H9 (cell line): ENCODE results near the gene SLC25A39. TPM values are rescaled to one million over a fixed set of nuclear protein-coding genes. Genes with fewer than 3 reads are reported as not detected.

Experiments used
- DNase-seq: peaks from one replicate; pipeline ENCODE4 v3.0.0-alpha.2; 2017
- H2AFZ ChIP-seq: one replicate; pipeline ENCODE4 v1.6.1; 2013; ENCODE audit warnings: mild to moderate bottlenecking, low read length, control low read depth, moderate library complexity
- H2AK5ac ChIP-seq: 2 replicates; pipeline ENCODE4 v1.6.1; 2013; ENCODE audit warnings: low read length, control low read depth, mixed read lengths; ENCODE audit not compliant: insufficient read length
- H2BK120ac ChIP-seq: one replicate; pipeline ENCODE4 v1.6.1; 2013; ENCODE audit warnings: low read depth, mild to moderate bottlenecking, low read length, control low read depth, inconsistent platforms; ENCODE audit not compliant: poor library complexity, severe bottlenecking
- H2BK12ac ChIP-seq: 2 replicates; pipeline ENCODE4 v1.6.1; 2013; ENCODE audit warnings: low read length, control low read depth, mixed read lengths, low read depth; ENCODE audit not compliant: insufficient read length
- H2BK15ac ChIP-seq: 2 replicates; pipeline ENCODE4 v1.6.1; 2013; ENCODE audit warnings: low read depth, low read length, control low read depth
- H2BK20ac ChIP-seq: one replicate; pipeline ENCODE4 v1.6.1; 2013; ENCODE audit warnings: low read depth, mild to moderate bottlenecking, low read length, control low read depth, inconsistent platforms; ENCODE audit not compliant: poor library complexity, severe bottlenecking
- H2BK5ac ChIP-seq: 2 replicates; pipeline ENCODE4 v1.6.1; 2013; ENCODE audit warnings: low read length, control low read depth, mixed read lengths; ENCODE audit not compliant: insufficient read length
- H3K14ac ChIP-seq: 2 replicates; pipeline ENCODE4 v1.6.1; 2013; ENCODE audit warnings: low read length, control low read depth; ENCODE audit not compliant: insufficient read depth
- H3K18ac ChIP-seq: 2 replicates; pipeline ENCODE4 v1.6.1; 2013; ENCODE audit warnings: low read depth, mild to moderate bottlenecking, mixed read lengths, low read length, control low read depth; ENCODE audit not compliant: insufficient read length
- H3K23ac ChIP-seq: 2 replicates; pipeline ENCODE4 v1.6.1; 2013; ENCODE audit warnings: low read length, control low read depth, mixed read lengths, low read depth; ENCODE audit not compliant: insufficient read length
- H3K23me2 ChIP-seq: 2 replicates; pipeline ENCODE4 v1.6.1; 2013; ENCODE audit warnings: low read depth, mild to moderate bottlenecking, mixed read lengths, low read length, control low read depth; ENCODE audit not compliant: insufficient read length, poor library complexity, severe bottlenecking
- H3K27ac ChIP-seq: 2 replicates; pipeline ENCODE4 v1.5.1; 2013; ENCODE audit warnings: low read length, control low read depth, mixed read lengths, low read depth; ENCODE audit not compliant: insufficient read length
- H3K27me3 ChIP-seq: 2 replicates; pipeline ENCODE4 v1.6.1; 2013; ENCODE audit warnings: low read length, control low read depth, inconsistent platforms; ENCODE audit not compliant: insufficient read depth
- H3K4ac ChIP-seq: 2 replicates; pipeline ENCODE4 v1.6.1; 2013; ENCODE audit warnings: low read depth, mild to moderate bottlenecking, control low read depth, inconsistent platforms, low read length, moderate library complexity
- H3K4me1 ChIP-seq: 2 replicates; pipeline ENCODE4 v1.6.1; 2013; ENCODE audit warnings: low read length, control low read depth, inconsistent platforms; ENCODE audit not compliant: insufficient read depth
- H3K4me2 ChIP-seq: 2 replicates; pipeline ENCODE4 v1.6.1; 2013; ENCODE audit warnings: low read length, control low read depth, mixed read lengths; ENCODE audit not compliant: insufficient read length, insufficient read depth
- H3K56ac ChIP-seq: 2 replicates; pipeline ENCODE4 v1.6.1; 2013; ENCODE audit warnings: low read depth, mild to moderate bottlenecking, mixed read lengths, low read length, control low read depth; ENCODE audit not compliant: insufficient read length
- H3K79me1 ChIP-seq: 2 replicates; pipeline ENCODE4 v1.6.1; 2013; ENCODE audit warnings: low read depth, mild to moderate bottlenecking, moderate library complexity, low read length, control low read depth, inconsistent platforms; ENCODE audit not compliant: insufficient read depth, poor library complexity, severe bottlenecking
- H3K79me2 ChIP-seq: 2 replicates; pipeline ENCODE4 v1.6.1; 2013; ENCODE audit warnings: low read length, control low read depth, inconsistent platforms; ENCODE audit not compliant: insufficient read depth
- H3K9ac ChIP-seq: 2 replicates; pipeline ENCODE4 v1.6.1; 2013; ENCODE audit warnings: low read length, control low read depth, mixed read lengths; ENCODE audit not compliant: insufficient read length; ENCODE audit errors: extremely low read depth
- H3K9me3 ChIP-seq: one replicate; pipeline ENCODE4 v1.6.1; 2013; ENCODE audit warnings: low read depth, low read length, inconsistent platforms; ENCODE audit not compliant: control insufficient read depth
- H3T11ph ChIP-seq: one replicate; pipeline ENCODE4 v1.6.1; 2013; ENCODE audit warnings: mild to moderate bottlenecking, low read length, control low read depth, inconsistent platforms
- H4K20me1 ChIP-seq: one replicate; pipeline ENCODE4 v1.6.1; 2013; ENCODE audit not compliant: control insufficient read depth, insufficient read length, insufficient read depth
- H4K5ac ChIP-seq: 2 replicates; pipeline ENCODE4 v1.6.1; 2013; ENCODE audit warnings: low read depth, mild to moderate bottlenecking, mixed read lengths, low read length, control low read depth; ENCODE audit not compliant: insufficient read length
- H4K8ac ChIP-seq: replicated peaks from 2 replicates; pipeline ENCODE4 v1.6.1; 2013; ENCODE audit warnings: low read length, control low read depth, mixed read lengths, low read depth; ENCODE audit not compliant: insufficient read length
- H4K91ac ChIP-seq: 2 replicates; pipeline ENCODE4 v1.6.1; 2013; ENCODE audit warnings: low read depth, mild to moderate bottlenecking, moderate library complexity, mixed read lengths, low read length, control low read depth; ENCODE audit not compliant: insufficient read length
- H3K27ac Mint-ChIP-seq, 3 experiments: 2 replicates in 2 of 3; 3 replicates in 1 of 3; pipeline ENCODE4 v1.8.0; 2020 to 2021; ENCODE audit warnings: mixed read lengths in 3 of 3, mild to moderate bottlenecking in 1 of 3, moderate library complexity in 1 of 3
- H3K27me3 Mint-ChIP-seq: 2 replicates; pipeline ENCODE4 v1.8.0; 2021; ENCODE audit warnings: low read depth, mild to moderate bottlenecking, moderate library complexity, mixed read lengths
- H3K36me3 Mint-ChIP-seq, 3 experiments: 2 replicates in 2 of 3; 3 replicates in 1 of 3; pipeline ENCODE4 v1.8.0; 2020 to 2021; ENCODE audit warnings: low read depth in 3 of 3, mixed read lengths in 3 of 3; ENCODE audit not compliant: insufficient read depth in 1 of 3
- H3K4me1 Mint-ChIP-seq, 2 experiments: 2 replicates each; pipeline ENCODE4 v1.8.0; 2020; ENCODE audit warnings: mixed read lengths in 2 of 2
- H3K4me3 Mint-ChIP-seq, 2 experiments: 2 replicates in 1 of 2; 3 replicates in 1 of 2; pipeline ENCODE4 v1.8.0; 2020 to 2021; ENCODE audit warnings: mild to moderate bottlenecking in 2 of 2, mixed read lengths in 2 of 2, moderate library complexity in 1 of 2
- H3K9me3 Mint-ChIP-seq, 2 experiments: 2 replicates in 1 of 2; 3 replicates in 1 of 2; pipeline ENCODE4 v1.8.0; 2020; ENCODE audit warnings: mild to moderate bottlenecking in 2 of 2, mixed read lengths in 2 of 2, moderate library complexity in 1 of 2
- WGBS: extraction: QIAGEN DNeasy Blood & Tissue Kit; methylation state at CpG from one replicate; pipeline ENCODE4 v1.1.7; 2013; ENCODE audit warnings: missing lambda C conversion rate, low lambda C conversion rate, mixed read lengths; ENCODE audit not compliant: insufficient read length; ENCODE audit errors: extremely low coverage; 5-methylcytosine and 5-hydroxymethylcytosine counted together
- total RNA-seq: library from RNA; stranded (reverse); gene quantifications from 2 replicates; pipeline ENCODE4 v1.2.1, GENCODE V29; 2021
- TF ChIP-seq, protein P1 (sequence below): fragments of 200-600 bp; sonication (generic); conservative IDR thresholded peaks from 3 replicates; pipeline ENCODE4 v1.8.0; 2021; ENCODE audit warnings: antibody characterized with exemption, mild to moderate bottlenecking

SLC25A39 gene
- total RNA-seq, 1 experiment from 2014 or later, result 227 TPM

GRCh38 chr17:44307387-44308186 is 17.0 kb downstream of the SLC25A39 start:
- peaks cover 18% of the 10 kb centered on the region for H3K27me3 Mint-ChIP-seq
- Histone ChIP-seq H2BK120ac (no peak overlapping the region), H3K9me3 (no peaks in the 10 kb centered on the region), H2AK5ac (no peak overlapping the region), H3K79me2 (no peaks in the 10 kb centered on the region), H4K8ac (no peak overlapping the region), H3K14ac (no peak overlapping the region), H3K23ac (no peak overlapping the region), H4K20me1 (no peaks in the 10 kb centered on the region), H3K23me2 (peaks cover 9% of the 10 kb centered on the region), H2BK20ac (no peak overlapping the region), H2BK15ac (no peak overlapping the region), H3T11ph (no peak overlapping the region), H3K4me1 (peaks cover 7% of the 10 kb centered on the region; the same call in 1 of the 2 replicates), H2AFZ (no peak overlapping the region), H3K4ac (no peak overlapping the region), H3K9ac (no peak overlapping the region), H3K4me2 (peak overlapping the region; percentile 75), H3K56ac (no peak overlapping the region), H3K27me3 (no peaks in the 10 kb centered on the region; the same call in 1 of the 2 replicates), H2BK5ac (no peak overlapping the region), H4K5ac (no peak overlapping the region), H3K27ac (no peak overlapping the region), H4K91ac (no peak overlapping the region), H2BK12ac (no peak overlapping the region), H3K79me1 (no peaks in the 10 kb centered on the region), H3K18ac (peak overlapping the region; percentile 41)
- peak overlapping the region; percentile 67 to 78 for H3K4me3 Mint-ChIP-seq
- H3K9me3 Mint-ChIP-seq, result no peaks in the 10 kb centered on the region
- no CpG with 5 or more reads among the region's 26 CpGs for WGBS
- DNase-seq, result peak; percentile 90
- H3K27ac Mint-ChIP-seq, result peak overlapping the region in 1 of 3 experiments; percentile 76; a peak in 2 of 7 replicates
- peaks cover 34 to 45% of the 10 kb centered on the region in 2 experiments for H3K4me1 Mint-ChIP-seq
- H3K36me3 Mint-ChIP-seq, result peaks cover 0 to 7% (median 5%) of the 10 kb centered on the region in 3 experiments; a peak in 3 of 7 replicates
- TF ChIP-seq, protein P1, sequence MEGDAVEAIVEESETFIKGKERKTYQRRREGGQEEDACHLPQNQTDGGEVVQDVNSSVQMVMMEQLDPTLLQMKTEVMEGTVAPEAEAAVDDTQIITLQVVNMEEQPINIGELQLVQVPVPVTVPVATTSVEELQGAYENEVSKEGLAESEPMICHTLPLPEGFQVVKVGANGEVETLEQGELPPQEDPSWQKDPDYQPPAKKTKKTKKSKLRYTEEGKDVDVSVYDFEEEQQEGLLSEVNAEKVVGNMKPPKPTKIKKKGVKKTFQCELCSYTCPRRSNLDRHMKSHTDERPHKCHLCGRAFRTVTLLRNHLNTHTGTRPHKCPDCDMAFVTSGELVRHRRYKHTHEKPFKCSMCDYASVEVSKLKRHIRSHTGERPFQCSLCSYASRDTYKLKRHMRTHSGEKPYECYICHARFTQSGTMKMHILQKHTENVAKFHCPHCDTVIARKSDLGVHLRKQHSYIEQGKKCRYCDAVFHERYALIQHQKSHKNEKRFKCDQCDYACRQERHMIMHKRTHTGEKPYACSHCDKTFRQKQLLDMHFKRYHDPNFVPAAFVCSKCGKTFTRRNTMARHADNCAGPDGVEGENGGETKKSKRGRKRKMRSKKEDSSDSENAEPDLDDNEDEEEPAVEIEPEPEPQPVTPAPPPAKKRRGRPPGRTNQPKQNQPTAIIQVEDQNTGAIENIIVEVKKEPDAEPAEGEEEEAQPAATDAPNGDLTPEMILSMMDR, result no peak
